Calu3 (cell line): ENCODE results near the gene RTN4R. TPM values are rescaled to one million over a fixed set of nuclear protein-coding genes. Genes with fewer than 3 reads are reported as not detected.
A peak's percentile ranks its signal among the peaks of the same experiment; 100 is the strongest.

Experiments
- BruUV-seq: library from RNA; stranded (reverse); fragments of 400-500 nt; replicated peaks from 2 replicates; lab custom pipeline; 2021; lab: Mats Ljungman, UMichigan
- CTCF ChIA-PET: fragments of 300-600 bp; sonication (Branson Sonifier 250); formaldehyde crosslinking; loops from one replicate; lab custom pipeline; 2022; ENCODE audit warnings: antibody characterized with exemption; lab: Charles Lee
- DNase-seq: peaks from one replicate; pipeline ENCODE4 v3.0.0; 2022
- H3K27ac Mint-ChIP-seq: one replicate; pipeline ENCODE4 v1.8.0; 2022; ENCODE audit warnings: mixed read lengths; ENCODE audit not compliant: unreplicated experiment
- H3K27me3 Mint-ChIP-seq: one replicate; pipeline ENCODE4 v1.8.0; 2022; ENCODE audit warnings: mixed read lengths; ENCODE audit not compliant: unreplicated experiment
- H3K36me3 Mint-ChIP-seq: one replicate; pipeline ENCODE4 v1.8.0; 2022; ENCODE audit warnings: mild to moderate bottlenecking, moderate library complexity, mixed read lengths; ENCODE audit not compliant: insufficient read depth, unreplicated experiment
- H3K4me1 Mint-ChIP-seq: one replicate; pipeline ENCODE4 v1.8.0; 2022; ENCODE audit warnings: mild to moderate bottlenecking, low read depth, mixed read lengths; ENCODE audit not compliant: unreplicated experiment
- H3K4me3 Mint-ChIP-seq: one replicate; pipeline ENCODE4 v1.8.0; 2022; ENCODE audit warnings: mild to moderate bottlenecking, low read depth, moderate library complexity, mixed read lengths; ENCODE audit not compliant: unreplicated experiment
- H3K9me3 Mint-ChIP-seq: one replicate; pipeline ENCODE4 v1.8.0; 2022; ENCODE audit warnings: low read depth, mixed read lengths; ENCODE audit not compliant: unreplicated experiment
- intact Hi-C: fragments of 100-400 bp; cut with micrococcal nuclease; formaldehyde crosslinking; loops from one replicate; pipeline ENCODE4 v1.10.0; 2022; ENCODE audit not compliant: unreplicated experiment
- total RNA-seq: library from RNA; stranded (reverse); gene quantifications from 2 replicates; pipeline ENCODE4 v1.2.3, GENCODE V29; 2022
- TF ChIP-seq, protein P1 (sequence below): fragments of 200-600 bp; IDR thresholded peaks from one replicate; pipeline ENCODE4 v1.8.0; 2022; ENCODE audit warnings: antibody characterized with exemption; ENCODE audit not compliant: unreplicated experiment

RTN4R gene
- total RNA-seq, 1 experiment from 2014 or later, result 4.1 TPM

DNA sequence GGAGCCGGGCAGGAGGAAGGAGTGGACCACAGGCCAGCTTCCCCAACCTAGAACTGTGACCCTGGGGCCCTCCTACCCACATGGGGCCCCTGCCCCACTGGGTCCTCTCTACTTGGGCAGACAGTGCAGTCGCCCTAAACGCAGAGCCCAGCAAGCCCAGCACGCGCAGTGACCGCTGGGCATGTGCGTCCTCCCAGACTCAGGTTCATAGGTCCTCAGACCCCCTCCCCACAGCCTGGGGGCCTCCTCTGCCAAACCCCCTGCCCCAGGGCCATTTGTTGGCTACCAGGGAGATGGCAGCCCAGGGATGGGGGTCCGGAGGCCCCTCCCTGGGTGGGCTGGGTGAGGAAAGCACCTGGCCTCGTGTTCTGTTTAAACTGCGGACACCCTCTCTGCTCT, 23.9 kb downstream of the RTN4R start:
- CTCF ChIA-PET, result no interaction called here
- Mint-ChIP-seq H3K36me3 (no peaks in the 10 kb centered on the region), H3K27ac (no peak overlapping the region), H3K4me3 (no peak overlapping the region), H3K27me3 (no peaks in the 10 kb centered on the region), H3K4me1 (no peaks in the 10 kb centered on the region), H3K9me3 (no peaks in the 10 kb centered on the region)
- no peak for DNase-seq
- intact Hi-C loops, result no loop called here
- TF ChIP-seq, protein P1, sequence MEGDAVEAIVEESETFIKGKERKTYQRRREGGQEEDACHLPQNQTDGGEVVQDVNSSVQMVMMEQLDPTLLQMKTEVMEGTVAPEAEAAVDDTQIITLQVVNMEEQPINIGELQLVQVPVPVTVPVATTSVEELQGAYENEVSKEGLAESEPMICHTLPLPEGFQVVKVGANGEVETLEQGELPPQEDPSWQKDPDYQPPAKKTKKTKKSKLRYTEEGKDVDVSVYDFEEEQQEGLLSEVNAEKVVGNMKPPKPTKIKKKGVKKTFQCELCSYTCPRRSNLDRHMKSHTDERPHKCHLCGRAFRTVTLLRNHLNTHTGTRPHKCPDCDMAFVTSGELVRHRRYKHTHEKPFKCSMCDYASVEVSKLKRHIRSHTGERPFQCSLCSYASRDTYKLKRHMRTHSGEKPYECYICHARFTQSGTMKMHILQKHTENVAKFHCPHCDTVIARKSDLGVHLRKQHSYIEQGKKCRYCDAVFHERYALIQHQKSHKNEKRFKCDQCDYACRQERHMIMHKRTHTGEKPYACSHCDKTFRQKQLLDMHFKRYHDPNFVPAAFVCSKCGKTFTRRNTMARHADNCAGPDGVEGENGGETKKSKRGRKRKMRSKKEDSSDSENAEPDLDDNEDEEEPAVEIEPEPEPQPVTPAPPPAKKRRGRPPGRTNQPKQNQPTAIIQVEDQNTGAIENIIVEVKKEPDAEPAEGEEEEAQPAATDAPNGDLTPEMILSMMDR, result no peak
- no TSS peak for BruUV-seq

DNA sequence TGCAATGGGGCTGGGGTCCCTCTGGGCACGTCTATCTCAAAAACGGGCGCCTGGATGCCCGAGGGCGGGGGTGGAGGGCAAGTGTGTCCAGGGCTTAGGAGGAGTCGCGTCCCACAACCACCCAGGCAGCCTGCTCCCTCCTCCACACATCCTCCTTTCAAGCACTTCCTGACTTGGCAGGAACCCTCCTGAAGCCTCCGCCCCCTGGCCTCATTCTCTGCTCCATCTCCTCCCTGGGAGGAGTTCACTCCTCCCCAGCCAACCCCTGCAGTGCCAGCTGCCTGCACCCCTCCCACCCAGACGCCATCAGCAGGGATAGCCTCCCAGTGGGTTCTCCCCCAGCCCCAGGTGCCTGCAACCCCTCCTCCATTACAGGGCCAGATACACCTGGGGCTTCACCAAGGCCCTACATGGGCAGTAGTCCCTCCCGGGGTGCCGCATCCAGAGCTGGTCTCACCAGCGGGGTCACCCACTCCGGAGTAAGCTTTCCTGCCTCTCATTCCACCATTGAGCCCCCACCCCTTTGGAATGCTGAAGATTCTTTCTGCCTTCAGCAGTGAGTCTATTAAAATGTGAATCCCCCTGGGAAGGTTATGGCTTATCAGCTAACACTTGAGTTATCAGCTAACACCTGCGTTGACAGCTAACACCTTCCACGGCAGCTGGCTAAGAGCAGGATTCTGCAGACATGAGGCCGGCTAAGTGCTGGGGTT, 24.4 kb downstream of the RTN4R start:
- Mint-ChIP-seq H3K27me3 (no peaks in the 10 kb centered on the region), H3K4me3 (no peak overlapping the region), H3K9me3 (no peaks in the 10 kb centered on the region), H3K36me3 (no peaks in the 10 kb centered on the region), H3K4me1 (no peaks in the 10 kb centered on the region), H3K27ac (no peak overlapping the region)
- CTCF ChIA-PET, result no interaction called here
- no TSS peak for BruUV-seq
- peak; percentile 16 for DNase-seq
- TF ChIP-seq, protein P1, result no peak
- intact Hi-C loops, result no loop called here

DNA sequence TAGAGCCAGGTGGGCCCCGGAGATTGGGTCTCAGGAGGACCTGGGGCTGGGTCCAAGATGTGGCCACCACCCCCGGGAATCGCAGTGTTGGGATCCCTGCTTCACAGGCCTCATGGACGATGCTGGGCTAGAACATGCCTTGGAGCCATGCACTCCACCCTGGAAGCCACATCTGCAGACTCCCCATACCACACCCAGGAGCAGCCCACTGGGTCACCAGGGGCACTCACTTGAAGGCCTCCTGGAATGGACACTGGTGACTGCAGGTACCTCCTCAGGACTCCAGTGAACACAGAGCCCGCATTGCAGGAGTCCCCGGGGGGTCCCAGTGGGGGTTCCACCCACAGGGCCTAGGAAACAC, 25.0 kb downstream of the RTN4R start:
- H3K9me3 Mint-ChIP-seq, result no peaks in the 10 kb centered on the region
- DNase-seq, result no peak
- no peaks in the 10 kb centered on the region for H3K36me3 Mint-ChIP-seq
- CTCF ChIA-PET, result no interaction called here
- BruUV-seq, result no TSS peak
- intact Hi-C loops, result no loop called here
- no peaks in the 10 kb centered on the region for H3K4me1 Mint-ChIP-seq
- no peak overlapping the region for H3K4me3 Mint-ChIP-seq
- H3K27me3 Mint-ChIP-seq, result no peaks in the 10 kb centered on the region
- no peak overlapping the region for H3K27ac Mint-ChIP-seq
- TF ChIP-seq, protein P1, result no peak

DNA sequence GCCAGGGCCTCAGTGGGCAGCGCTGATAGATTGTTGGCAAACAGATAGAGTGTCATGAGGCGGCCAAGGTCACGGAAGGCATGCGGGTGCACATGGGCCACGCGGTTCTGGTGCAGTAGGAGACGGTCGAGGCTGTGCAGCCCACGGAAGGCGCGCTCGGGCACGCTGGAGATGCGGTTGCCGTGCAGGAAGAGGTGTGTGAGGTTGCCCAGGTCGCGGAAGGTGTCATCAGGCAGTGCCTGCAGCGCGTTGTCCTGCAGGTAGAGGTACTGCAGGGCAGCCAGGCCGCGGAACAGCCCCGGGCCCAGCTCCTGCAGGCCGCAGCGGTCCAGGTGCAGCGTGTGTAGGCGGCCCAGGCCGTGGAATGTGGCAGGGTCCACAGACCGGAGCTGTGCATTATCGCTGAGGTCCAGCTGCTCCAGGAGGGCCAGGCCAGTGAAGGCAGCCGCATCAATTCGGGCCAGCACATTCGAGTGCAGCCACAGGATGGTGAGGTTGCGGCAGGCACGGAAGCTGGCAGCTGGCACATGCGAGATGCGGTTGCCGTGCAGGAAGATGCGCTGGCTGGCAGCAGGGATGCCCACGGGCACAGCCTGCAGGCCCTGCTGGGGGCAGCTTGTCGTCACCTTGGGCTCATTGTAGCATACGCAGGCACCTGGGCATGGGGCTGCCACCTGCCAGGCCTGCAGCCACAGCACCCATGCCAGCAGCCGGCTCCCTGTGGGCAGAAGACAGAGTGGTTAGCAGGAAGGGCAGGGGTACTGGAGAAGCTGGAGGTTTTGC, 25.5 kb downstream of the RTN4R start:
- Mint-ChIP-seq H3K9me3 (no peaks in the 10 kb centered on the region), H3K4me1 (no peaks in the 10 kb centered on the region), H3K27me3 (no peaks in the 10 kb centered on the region), H3K36me3 (no peaks in the 10 kb centered on the region), H3K4me3 (no peak overlapping the region), H3K27ac (no peak overlapping the region)
- CTCF ChIA-PET, result no interaction called here
- no TSS peak for BruUV-seq
- intact Hi-C loops, result no loop called here
- DNase-seq, result no peak
- TF ChIP-seq, protein P1, result no peak
